ENCODE data around the gene SPINT4.

Gene SPINT4

DNA sequence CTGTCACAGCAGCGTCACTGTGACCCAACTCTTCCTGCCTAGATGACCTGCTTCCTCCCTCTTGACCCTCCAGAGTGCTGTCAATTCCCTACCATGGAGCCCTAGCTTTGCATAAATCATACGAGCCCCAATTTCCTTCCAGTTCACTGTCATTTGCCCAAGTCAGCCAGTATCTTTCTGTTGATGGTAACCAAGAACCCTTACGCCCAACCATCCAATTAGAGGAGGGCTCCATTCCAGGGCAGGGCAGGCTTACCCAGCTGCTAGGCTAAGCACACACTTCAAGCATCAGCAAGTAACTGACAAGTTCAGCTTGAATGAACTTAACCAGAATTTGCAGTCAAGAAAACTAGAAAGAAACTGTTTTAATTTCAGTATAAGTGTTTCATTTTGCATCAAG lies 43.8 kb downstream of the SPINT4 start:
- DNase-seq: peak; percentile 30

DNA sequence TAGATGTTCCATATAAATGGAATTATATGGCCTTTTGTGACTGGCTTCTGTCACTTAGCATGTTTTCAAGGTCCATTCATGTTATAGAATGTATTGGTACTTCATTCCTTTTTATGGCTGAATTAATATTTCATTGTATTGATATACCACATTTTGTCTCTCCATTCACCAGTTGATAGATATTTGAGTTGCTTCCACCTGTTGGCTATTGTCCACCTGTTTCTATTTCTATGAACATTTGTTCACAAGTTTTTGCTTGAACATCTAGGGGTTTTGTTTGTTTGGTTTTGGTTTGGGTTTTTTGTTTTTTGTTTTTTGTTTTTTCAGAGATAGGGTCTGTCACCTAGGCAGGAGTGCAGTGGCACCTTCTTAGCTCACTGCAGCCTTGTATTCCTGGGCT lies 46.3 kb downstream of the SPINT4 start:
- DNase-seq: no peak

DNA sequence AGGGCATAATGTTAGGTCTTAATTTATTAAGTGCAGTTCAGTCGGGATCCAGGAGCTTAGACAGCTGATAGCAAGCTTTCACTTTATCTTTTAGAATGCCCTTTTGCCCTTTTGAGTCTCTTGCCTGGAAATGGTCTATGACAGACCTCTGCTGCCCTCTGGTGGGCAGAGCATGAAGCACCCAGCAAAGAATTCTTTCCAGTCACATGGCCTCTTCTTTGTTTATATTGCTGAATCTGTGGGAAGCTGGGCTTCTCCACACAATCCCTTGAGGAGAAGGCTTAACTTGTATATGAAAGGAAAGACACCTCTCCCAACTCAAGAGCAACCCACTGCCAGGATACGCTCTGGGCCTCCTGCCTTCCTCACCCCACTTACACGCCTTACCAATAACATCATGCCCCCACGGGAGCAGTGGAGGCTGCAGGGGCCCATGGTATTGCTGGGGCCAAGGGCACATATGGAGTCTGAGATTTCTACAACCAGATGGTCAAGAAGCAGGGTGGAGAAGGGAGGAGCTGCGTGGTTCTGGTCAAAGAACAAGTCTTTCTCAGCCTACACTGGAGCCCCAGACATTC lies 49.1 kb downstream of the SPINT4 start:
- peak; percentile 92 for DNase-seq

DNA sequence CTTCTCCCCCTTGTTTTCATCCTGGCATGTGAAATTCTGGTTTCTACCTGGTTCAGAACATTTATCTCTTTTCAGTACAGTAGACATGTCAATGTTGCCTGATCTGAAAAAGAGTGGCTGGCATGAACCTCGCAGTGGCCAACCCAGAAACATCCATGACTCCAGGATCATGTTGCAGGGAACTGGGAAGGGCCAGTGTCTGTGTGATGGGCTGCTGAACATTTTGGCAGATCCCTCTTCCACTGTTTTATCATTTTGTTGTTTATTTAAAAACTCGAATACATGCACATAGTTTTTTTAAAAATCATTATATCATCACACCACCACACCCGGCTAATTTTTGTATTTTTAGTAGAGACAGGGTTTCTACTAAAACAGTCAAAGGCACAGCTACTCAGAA lies 50.5 kb downstream of the SPINT4 start:
- no peak for DNase-seq

DNA sequence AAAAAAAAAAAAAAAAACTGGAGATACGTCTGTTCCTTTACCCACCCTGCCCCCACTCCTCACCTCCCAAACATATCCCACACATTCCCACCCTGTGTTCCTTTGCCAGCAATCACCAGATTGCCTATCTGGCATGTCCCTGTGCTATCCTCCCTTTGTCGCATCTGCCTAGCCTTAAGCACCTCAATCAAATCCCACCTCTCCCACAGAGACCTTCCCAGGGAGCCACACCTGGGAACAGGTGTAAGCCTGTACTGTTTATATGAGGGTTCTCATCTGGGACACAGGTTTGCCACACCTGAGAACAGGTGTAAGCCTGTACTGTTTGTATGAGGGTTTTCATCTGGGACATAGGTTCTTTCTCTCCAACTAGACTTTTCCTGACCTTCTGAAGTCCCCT lies 52.8 kb downstream of the SPINT4 start:
- DNase-seq: no peak

DNA sequence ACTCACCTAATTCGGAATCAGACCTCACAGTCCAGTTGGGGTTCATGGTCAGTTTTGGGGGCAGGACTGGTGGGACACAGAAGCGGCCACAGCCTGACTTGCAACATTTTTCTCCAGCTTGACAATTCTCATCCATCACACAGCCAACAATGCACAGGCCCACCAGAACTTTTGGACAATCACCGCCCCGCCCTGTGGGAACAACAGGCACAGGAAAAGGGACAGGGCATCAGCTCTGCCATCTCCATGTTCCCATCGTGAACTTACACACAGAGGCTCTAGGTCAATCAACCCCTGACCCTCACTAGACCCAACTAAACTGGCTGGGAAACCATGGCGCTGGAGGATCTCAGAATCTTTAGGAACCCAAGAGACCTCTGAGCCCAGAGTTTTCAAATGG lies 53.3 kb downstream of the SPINT4 start:
- no peak for DNase-seq
